Activated CD8-positive, alpha-beta memory T cell treated with anti-CD3 and anti-CD28 coated beads for 4 hours (primary cell): ENCODE measurements around the gene ITIH2.
"Not testable (repeated sequence)": the region's sequence is repeated elsewhere in the genome, so short reads cannot be mapped to it uniquely, and the experiment has no call there.

Source experiments
- DNase-seq, 2 donors: peaks; one replicate each; pipeline ENCODE4 v3.0.0-alpha.2; 2020; ENCODE audit warnings: low read depth in 2 of 2

Gene ITIH2

GRCh38 chr10:7750222-7750621 is 47.1 kb downstream of the ITIH2 start:
- DNase-seq: no peak

- no peak for DNase-seq
Observed at GRCh38 chr10:7752251-7752650, 49.1 kb downstream of the ITIH2 start.

- DNase-seq: no peak
Observed at GRCh38 chr10:7755103-7755502, 52.0 kb downstream of the ITIH2 start.

GRCh38 chr10:7756360-7756992 is 53.4 kb downstream of the ITIH2 start:
- no peak for DNase-seq

GRCh38 chr10:7763929-7764328 is 60.8 kb downstream of the ITIH2 start:
- no peak for DNase-seq

- DNase-seq: no peak
Observed at GRCh38 chr10:7766241-7766640, 63.1 kb downstream of the ITIH2 start.

GRCh38 chr10:7767209-7767608 is 64.1 kb downstream of the ITIH2 start:
- DNase-seq: no peak

- no peak for DNase-seq
Observed at GRCh38 chr10:7768417-7768816, 65.3 kb downstream of the ITIH2 start.

- no peak for DNase-seq
Observed at GRCh38 chr10:7773845-7774801, 71.0 kb downstream of the ITIH2 start.

- DNase-seq: no peak
Observed at GRCh38 chr10:7776777-7777176, 73.7 kb downstream of the ITIH2 start.

- not testable (repeated sequence) for DNase-seq
Observed at GRCh38 chr10:7782194-7782593, 79.1 kb downstream of the ITIH2 start.

GRCh38 chr10:7786430-7786829 is 83.3 kb downstream of the ITIH2 start:
- DNase-seq: no peak

- DNase-seq: no peak
Observed at GRCh38 chr10:7787150-7787856, 84.2 kb downstream of the ITIH2 start.

GRCh38 chr10:7787857-7788638 is 84.9 kb downstream of the ITIH2 start, which contains the start of the genes ATP5F1C and KIN:
Gene ATP5F1C (plus strand): TSS chr10:7788177. CDS start chr10:7788208, 31 bp downstream.
Gene KIN (minus strand): TSS chr10:7787993. CDS start chr10:7787933, 60 bp downstream.
- peak; percentile 91 to 95 for DNase-seq

- peak in 1 of 2 donors; percentile 11 for DNase-seq
Observed at GRCh38 chr10:7788639-7789286, 85.6 kb downstream of the ITIH2 start.

GRCh38 chr10:7789390-7789789 is 86.3 kb downstream of the ITIH2 start:
- no peak for DNase-seq

GRCh38 chr10:7792541-7792940 is 89.4 kb downstream of the ITIH2 start:
- no peak for DNase-seq

GRCh38 chr10:7794251-7795026 is 91.3 kb downstream of the ITIH2 start:
- no peak for DNase-seq

- DNase-seq: no peak
Observed at GRCh38 chr10:7795605-7796004, 92.5 kb downstream of the ITIH2 start.

GRCh38 chr10:7797582-7797981 is 94.5 kb downstream of the ITIH2 start:
- DNase-seq: no peak
